Activated CD8-positive, alpha-beta T cell treated with anti-CD3 and anti-CD28 coated beads for 36 hours (primary cell): Measurements from ENCODE around the gene SLAIN2. TPM values are rescaled to one million over a fixed set of nuclear protein-coding genes. Genes with fewer than 3 reads are reported as not detected.

Experiments used
- ATAC-seq: fragments of 200-7000 bp; cut with Tn5 transposase; one replicate; pipeline ENCODE4 v1.10.0; 2021; ENCODE audit warnings: mild to moderate bottlenecking, moderate library complexity
- CTCF ChIA-PET: fragments of 350-600 bp; sonication (Branson Sonifier 250); formaldehyde crosslinking; loops from one replicate; lab custom pipeline; 2021; ENCODE audit warnings: antibody characterized with exemption; lab: Charles Lee
- POLR2A ChIA-PET: fragments of 350-600 bp; sonication (Branson Sonifier 250); formaldehyde crosslinking; loops from one replicate; lab custom pipeline; 2021; ENCODE audit warnings: antibody characterized with exemption; lab: Charles Lee
- DNase-seq: peaks from one replicate; pipeline ENCODE4 v3.0.0-alpha.2; 2020
- H3K27ac Mint-ChIP-seq: one replicate; pipeline ENCODE4 v1.8.0; 2021; ENCODE audit warnings: mild to moderate bottlenecking, mixed read lengths
- H3K27me3 Mint-ChIP-seq: one replicate; pipeline ENCODE4 v1.8.0; 2021; ENCODE audit warnings: mixed read lengths
- H3K36me3 Mint-ChIP-seq: one replicate; pipeline ENCODE4 v1.8.0; 2021; ENCODE audit warnings: low read depth, mixed read lengths
- H3K4me1 Mint-ChIP-seq: one replicate; pipeline ENCODE4 v1.8.0; 2021; ENCODE audit warnings: low read depth, mixed read lengths
- H3K4me3 Mint-ChIP-seq: one replicate; pipeline ENCODE4 v1.8.0; 2021; ENCODE audit warnings: mild to moderate bottlenecking, moderate library complexity, mixed read lengths
- H3K9me3 Mint-ChIP-seq: one replicate; pipeline ENCODE4 v1.8.0; 2021; ENCODE audit warnings: mixed read lengths
- intact Hi-C: fragments of 100-400 bp; cut with micrococcal nuclease; formaldehyde crosslinking; loops from one replicate; pipeline ENCODE4 v1.10.0; 2022
- total RNA-seq, 2 experiments: library from RNA; stranded (reverse); gene quantifications; one replicate each; pipeline ENCODE4 v1.2.3, GENCODE V29; 2021
- TF ChIP-seq, protein P1 (sequence below): fragments of 200-600 bp; IDR thresholded peaks from one replicate; pipeline ENCODE4 v1.8.0; 2022; ENCODE audit warnings: antibody characterized with exemption, mild to moderate bottlenecking

SLAIN2 gene
- total RNA-seq, 2 experiments from 2014 or later = 48.6 to 53.2 TPM

DNA sequence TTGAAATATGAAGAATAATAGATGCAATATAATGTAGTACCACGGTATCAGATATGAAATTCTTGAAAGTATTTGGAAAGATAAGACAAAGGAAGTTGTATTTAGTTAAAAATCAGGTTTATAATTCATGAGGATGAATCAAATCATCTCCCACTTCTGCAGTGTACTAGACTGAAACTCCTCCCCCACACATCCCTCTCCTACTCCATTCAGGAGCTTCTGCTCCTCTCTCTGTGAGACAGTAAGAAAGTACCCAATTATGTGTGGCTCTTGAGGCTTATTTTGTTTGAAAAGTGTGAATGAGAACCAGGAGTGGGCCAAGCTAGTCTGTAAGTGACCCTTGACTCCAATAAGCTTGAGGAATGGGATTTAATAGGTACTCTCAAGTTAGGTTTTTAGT lies 9.5 kb downstream of the SLAIN2 start:
- Mint-ChIP-seq H3K4me1 (peaks cover 65% of the 10 kb centered on the region), H3K9me3 (peaks cover 5% of the 10 kb centered on the region), H3K4me3 (no peak overlapping the region), H3K36me3 (peaks cover 21% of the 10 kb centered on the region), H3K27me3 (no peaks in the 10 kb centered on the region), H3K27ac (no peak overlapping the region)
- TF ChIP-seq, protein P1, sequence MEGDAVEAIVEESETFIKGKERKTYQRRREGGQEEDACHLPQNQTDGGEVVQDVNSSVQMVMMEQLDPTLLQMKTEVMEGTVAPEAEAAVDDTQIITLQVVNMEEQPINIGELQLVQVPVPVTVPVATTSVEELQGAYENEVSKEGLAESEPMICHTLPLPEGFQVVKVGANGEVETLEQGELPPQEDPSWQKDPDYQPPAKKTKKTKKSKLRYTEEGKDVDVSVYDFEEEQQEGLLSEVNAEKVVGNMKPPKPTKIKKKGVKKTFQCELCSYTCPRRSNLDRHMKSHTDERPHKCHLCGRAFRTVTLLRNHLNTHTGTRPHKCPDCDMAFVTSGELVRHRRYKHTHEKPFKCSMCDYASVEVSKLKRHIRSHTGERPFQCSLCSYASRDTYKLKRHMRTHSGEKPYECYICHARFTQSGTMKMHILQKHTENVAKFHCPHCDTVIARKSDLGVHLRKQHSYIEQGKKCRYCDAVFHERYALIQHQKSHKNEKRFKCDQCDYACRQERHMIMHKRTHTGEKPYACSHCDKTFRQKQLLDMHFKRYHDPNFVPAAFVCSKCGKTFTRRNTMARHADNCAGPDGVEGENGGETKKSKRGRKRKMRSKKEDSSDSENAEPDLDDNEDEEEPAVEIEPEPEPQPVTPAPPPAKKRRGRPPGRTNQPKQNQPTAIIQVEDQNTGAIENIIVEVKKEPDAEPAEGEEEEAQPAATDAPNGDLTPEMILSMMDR = no peak
- no peak for ATAC-seq
- DNase-seq = no peak
- CTCF ChIA-PET = no interaction called here
- intact Hi-C loops = no loop called here
- POLR2A ChIA-PET = no interaction called here

DNA sequence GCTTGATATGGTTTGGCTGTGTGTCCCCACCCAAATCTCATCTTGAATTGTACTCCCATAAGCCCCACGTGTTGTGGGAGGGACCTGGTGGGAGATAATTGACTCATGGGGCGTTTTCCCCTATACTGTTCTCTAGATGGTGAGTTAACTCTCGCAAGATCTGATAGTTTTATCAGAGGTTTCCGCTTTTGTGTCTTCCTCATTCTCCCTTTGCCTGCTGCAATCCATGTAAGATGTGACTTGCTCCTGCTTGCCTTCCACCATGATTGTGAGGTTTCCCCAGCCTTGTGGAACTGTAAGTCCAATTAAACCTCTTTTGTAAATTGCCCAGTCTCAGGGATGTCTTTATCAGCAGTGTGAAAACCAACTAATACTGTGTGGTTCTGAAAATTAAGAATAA lies 11.5 kb downstream of the SLAIN2 start:
- TF ChIP-seq, protein P1 = no peak
- POLR2A ChIA-PET = no interaction called here
- intact Hi-C loops = no loop called here
- ATAC-seq (no peak), DNase-seq (no peak)
- Mint-ChIP-seq H3K9me3 (peaks cover 5% of the 10 kb centered on the region), H3K27me3 (no peaks in the 10 kb centered on the region), H3K36me3 (peaks cover 17% of the 10 kb centered on the region), H3K27ac (no peak overlapping the region), H3K4me1 (peaks cover 54% of the 10 kb centered on the region), H3K4me3 (no peak overlapping the region)
- CTCF ChIA-PET = interaction anchor here (1.2 kb wide), 2 partner anchors 9 to 10 kb away, joined by 3 read pairs; no protein-coding TSS in a partner anchor

GRCh38 chr4:48356355-48356754 lies 15.0 kb downstream of the SLAIN2 start:
- TF ChIP-seq, protein P1 = no peak
- H3K4me3 Mint-ChIP-seq = no peak overlapping the region
- DNase-seq = no peak
- ChIA-PET POLR2A (no interaction called here), CTCF (no interaction called here)
- ATAC-seq = no peak
- H3K36me3 Mint-ChIP-seq = peaks cover 19% of the 10 kb centered on the region
- intact Hi-C loops = no loop called here
- no peaks in the 10 kb centered on the region for H3K27me3 Mint-ChIP-seq
- H3K27ac Mint-ChIP-seq = no peak overlapping the region
- H3K4me1 Mint-ChIP-seq = peaks cover 38% of the 10 kb centered on the region
- H3K9me3 Mint-ChIP-seq = peaks cover 5% of the 10 kb centered on the region

GRCh38 chr4:48360285-48361011 lies 19.1 kb downstream of the SLAIN2 start:
- TF ChIP-seq, protein P1 = no peak
- Mint-ChIP-seq H3K4me1 (peaks cover 20% of the 10 kb centered on the region), H3K27me3 (no peaks in the 10 kb centered on the region), H3K27ac (no peak overlapping the region), H3K9me3 (no peaks in the 10 kb centered on the region), H3K36me3 (peaks cover 2% of the 10 kb centered on the region), H3K4me3 (no peak overlapping the region)
- intact Hi-C loops = no loop called here
- ATAC-seq = no peak
- ChIA-PET CTCF (no interaction called here), POLR2A (interaction anchor here (1.2 kb wide), 1 partner anchor 18 kb away, joined by 8 read pairs; no protein-coding TSS in a partner anchor)
- DNase-seq = no peak

DNA sequence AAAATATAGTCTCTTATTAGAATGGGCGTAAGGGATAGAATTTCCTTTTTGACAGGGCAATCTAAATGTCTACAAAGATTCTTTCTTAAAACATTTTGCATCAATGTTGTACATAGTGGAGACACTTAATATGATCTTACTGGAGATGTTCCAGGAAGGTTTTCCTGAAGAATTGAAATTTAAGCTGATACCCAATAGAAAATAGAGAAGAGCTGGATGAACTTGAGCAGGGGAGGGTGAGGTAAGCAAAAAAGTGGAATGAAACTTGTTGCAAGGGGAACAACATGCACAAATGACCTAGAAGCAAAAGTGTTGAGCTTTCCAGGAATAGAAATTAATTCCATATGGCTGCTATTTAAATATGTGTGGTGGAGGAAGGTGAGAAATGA lies 19.7 kb downstream of the SLAIN2 start:
- DNase-seq (no peak), ATAC-seq (no peak)
- POLR2A ChIA-PET = interaction anchor here (1.2 kb wide), 1 partner anchor 19 kb away, joined by 8 read pairs; no protein-coding TSS in a partner anchor
- no peak overlapping the region for H3K27ac Mint-ChIP-seq
- H3K9me3 Mint-ChIP-seq = no peaks in the 10 kb centered on the region
- H3K4me3 Mint-ChIP-seq = no peak overlapping the region
- TF ChIP-seq, protein P1 = no peak
- no peaks in the 10 kb centered on the region for H3K27me3 Mint-ChIP-seq
- peaks cover 23% of the 10 kb centered on the region for H3K4me1 Mint-ChIP-seq
- H3K36me3 Mint-ChIP-seq = peaks cover 2% of the 10 kb centered on the region
- CTCF ChIA-PET = interaction anchor here (0.6 kb wide), 1 partner anchor 12 kb away, joined by 4 read pairs; no protein-coding TSS in a partner anchor
- intact Hi-C loops = no loop called here
